ENCODE measurements around the gene ZNF496.

- no peak for TF ChIP-seq POLR2AphosphoS5 (IDR thresholded peaks at IDR 0.05; ENCODE audit: low read depth, low read length)
- TF ChIP-seq, protein P1, sequence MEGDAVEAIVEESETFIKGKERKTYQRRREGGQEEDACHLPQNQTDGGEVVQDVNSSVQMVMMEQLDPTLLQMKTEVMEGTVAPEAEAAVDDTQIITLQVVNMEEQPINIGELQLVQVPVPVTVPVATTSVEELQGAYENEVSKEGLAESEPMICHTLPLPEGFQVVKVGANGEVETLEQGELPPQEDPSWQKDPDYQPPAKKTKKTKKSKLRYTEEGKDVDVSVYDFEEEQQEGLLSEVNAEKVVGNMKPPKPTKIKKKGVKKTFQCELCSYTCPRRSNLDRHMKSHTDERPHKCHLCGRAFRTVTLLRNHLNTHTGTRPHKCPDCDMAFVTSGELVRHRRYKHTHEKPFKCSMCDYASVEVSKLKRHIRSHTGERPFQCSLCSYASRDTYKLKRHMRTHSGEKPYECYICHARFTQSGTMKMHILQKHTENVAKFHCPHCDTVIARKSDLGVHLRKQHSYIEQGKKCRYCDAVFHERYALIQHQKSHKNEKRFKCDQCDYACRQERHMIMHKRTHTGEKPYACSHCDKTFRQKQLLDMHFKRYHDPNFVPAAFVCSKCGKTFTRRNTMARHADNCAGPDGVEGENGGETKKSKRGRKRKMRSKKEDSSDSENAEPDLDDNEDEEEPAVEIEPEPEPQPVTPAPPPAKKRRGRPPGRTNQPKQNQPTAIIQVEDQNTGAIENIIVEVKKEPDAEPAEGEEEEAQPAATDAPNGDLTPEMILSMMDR (IDR thresholded peaks at IDR 0.05), result no peak
- no peak for TF ChIP-seq SIN3A (IDR thresholded peaks at IDR 0.05; ENCODE audit: borderline replicate concordance, insufficient read depth, low read depth, low read length)
- no peak for TF ChIP-seq REST (IDR thresholded peaks at IDR 0.05; ENCODE audit: insufficient read depth in 1 of 2, low read depth in 2 of 2, low read length in 1 of 2)
These were observed 7.1 kb upstream of the ZNF496 start for GRCh38 chr1:247338723-247339275.
